Measurements from ENCODE around the gene RERE.

RERE gene

DNA sequence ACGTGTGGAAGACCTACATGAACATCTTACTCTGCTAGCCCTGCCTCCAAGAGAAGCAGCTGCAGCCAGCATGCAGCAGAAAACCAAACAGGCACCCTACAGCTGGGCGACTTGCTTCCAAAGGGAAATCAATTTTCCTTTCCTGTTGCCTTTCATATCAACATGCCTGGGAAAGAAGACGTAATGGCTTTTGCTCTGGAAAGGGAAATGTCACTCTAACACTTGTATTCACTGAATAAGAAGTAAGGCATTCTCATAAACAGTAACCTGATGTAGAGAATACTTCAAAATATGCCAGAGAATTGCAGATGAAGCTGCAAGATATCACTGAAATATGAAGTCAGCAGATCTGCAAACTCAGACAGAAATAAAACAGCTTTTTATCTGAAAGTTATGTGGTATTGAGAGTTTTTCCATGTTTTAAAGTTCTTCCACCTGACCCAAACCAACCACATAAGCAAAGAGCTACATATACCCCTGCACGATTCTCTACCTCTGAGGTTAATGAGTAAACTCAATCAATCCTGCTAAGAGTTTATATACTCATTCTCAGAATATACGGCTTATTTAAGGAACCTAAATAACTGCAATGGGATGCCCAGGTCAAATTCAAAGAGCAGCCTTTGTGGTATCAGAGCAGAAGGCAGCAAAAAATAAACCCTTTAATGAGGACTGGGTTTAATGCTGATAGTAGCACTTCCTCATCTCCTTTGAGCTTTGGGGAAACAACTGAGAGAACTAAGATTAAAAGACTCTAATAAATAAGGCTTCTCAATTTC, 150.9 kb downstream of the RERE start:
- no peak for DNase-seq (ENCODE audit: low read depth in 2 of 2)

DNA sequence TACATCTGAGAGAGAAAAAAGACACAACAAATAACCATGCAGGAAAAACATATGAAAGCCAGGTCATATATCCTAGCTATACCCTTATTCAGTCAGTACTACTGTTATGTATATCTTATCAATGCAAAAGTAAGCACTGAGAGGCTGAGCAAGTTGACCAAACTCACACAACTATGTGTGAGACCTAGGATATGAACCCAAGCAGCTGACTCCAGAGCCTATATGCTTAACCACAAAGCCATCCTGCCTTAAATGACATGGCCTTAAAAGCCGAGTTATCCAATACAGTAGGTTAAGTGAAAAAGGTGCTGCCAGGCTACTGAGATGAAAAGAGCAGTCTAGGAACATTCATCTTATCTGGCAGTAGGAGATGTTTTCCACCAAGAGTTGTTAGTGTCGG, 151.6 kb downstream of the RERE start:
- no peak for DNase-seq (ENCODE audit: low read depth in 2 of 2)

DNA sequence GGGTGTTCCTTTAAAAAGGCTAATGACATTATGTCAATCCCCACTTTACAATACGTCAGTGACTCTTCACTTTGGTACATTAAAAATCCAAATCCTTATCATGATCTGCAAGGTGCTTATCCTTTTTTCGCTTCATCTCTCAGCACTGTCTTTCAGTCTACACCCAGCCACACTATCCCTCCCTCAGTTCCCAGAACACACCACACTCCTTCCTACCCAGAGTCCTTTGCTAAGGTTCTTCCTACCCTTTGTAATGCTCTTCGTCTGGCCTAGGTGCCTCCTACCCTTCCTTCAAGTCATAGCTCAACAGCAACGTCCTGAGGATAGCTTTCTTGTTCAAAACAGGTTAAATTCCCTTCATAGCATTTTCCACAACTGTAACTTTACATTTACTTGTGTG, 152.6 kb downstream of the RERE start:
- DNase-seq (ENCODE audit: low read depth in 2 of 2): no peak

DNA sequence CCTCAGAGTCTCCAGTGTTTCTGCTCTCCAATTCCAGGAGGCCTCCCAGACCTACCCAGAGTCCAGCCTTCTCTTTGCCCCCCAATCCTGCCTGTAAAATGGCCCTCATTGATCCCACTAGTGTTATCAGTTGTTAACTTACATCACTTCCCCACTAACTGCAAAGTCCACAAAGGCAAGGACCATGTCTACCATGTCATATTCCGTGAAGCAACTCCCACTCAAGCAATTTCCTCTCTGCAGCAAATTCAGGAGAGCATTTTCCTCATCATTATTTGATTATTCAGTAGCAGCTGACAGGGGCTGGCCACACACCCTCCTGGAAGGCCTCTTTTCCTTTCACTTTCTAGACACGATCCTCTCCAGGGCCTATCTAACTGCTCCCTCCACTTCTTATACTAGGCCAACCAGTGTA, 153.5 kb downstream of the RERE start:
- DNase-seq (ENCODE audit: low read depth in 2 of 2): no peak

DNA sequence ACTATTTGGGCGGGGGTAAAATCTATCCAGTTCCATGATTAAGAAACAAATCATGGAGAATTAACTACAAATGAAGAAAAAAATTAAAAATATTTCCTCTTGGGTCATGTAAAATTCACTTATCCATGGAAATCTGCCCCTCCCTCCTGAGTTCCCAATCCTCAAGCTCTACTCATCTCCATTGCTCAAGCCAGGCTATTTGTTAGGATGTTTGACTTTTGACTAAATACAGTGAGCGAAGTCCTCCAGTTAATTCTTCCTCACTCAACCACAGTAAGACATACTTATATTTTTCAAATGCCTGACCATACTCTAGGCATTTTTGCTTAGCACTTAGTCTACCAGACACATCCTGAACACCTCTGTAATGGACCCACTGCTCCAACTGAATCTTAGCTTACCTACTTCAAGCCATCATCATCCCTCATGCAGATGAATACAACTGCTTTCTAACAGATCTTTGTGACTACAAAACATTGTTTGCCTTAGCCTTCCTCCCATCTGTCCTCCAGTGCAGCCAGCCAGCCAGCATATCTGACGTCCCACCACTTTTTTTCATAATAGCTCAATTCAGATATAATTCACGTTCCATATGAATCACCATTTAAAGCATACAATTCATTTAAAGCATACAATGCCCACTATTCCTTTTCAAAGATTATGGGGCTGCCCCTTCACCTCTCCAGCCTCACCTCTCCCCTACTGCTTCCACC, 154.2 kb downstream of the RERE start:
- DNase-seq (ENCODE audit: low read depth in 2 of 2): no peak

DNA sequence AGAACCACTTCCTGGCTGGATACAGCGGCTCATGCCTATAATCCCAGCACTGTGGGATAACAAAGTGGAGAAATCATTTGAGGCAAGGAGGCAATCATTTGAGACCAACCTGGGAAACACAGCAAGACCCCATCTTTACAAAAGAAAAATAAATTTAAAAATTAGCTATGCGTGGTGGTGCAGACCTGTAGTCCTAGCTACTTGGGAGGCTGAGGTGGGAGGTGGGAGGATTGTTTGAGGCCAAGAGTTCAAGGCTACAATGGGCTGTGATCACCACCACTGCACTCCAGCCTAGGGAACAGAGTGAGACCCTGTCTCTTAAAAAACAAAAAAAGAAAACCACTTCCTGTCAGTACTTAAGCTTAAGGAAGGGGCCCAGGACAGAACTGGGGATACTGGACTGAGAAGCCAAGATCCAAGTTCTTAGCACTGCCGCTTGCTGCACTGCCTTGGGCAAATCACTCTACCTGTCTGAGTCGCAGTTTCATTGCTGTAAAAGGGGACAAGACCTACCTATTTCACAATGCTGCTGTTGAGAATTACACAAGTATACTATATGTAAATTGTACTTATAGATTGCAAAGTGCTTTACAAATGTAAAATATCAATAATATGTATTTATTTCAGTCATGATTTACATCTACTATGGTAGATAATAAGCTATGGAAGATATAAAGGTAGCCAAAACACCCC, 154.9 kb downstream of the RERE start:
- no peak for DNase-seq (ENCODE audit: low read depth in 2 of 2)

DNA sequence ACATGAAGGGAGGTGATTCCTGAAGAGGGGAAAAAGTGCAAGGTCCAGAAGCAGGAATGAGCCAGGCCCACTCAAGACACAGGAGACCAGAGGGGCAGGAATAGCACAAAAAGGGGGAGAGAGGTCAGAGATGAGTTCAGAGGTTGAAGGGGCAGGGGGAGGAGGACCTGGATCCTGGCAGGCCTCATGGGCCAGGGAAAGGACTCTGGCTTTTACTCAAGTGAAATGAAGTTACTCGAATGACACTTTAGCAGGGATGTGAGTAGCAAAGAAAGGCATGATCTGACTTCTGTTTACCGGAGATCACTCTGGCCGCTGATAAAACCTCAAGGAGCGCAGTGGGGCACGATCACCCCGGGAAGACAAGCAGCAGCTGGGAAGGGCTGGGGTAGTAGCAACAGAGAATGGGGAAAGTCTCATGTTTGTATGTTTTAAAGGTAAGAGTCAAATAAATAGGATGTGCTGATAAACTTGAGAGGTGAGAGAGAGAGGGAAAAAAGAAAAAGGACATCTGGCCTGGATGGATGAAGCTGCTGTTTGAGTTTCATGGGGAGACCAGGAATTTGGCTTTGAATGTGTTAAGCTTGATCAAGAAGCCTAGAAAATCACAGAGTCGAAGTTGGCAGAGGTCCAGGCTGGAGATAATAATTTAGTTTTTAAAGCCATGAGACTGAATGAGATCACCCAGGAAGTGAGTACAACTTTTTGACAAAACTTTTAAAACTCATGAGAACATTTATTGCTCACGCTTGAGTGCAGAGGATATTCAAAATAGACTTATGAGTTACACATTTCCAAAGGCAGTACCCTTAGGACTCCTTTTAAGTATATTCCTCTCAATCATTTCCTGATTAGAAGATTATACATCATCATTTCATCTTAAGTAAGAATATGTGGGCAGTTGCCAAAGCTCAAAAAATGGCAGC, 156.0 kb downstream of the RERE start:
- no peak for DNase-seq (ENCODE audit: low read depth in 2 of 2)

DNA sequence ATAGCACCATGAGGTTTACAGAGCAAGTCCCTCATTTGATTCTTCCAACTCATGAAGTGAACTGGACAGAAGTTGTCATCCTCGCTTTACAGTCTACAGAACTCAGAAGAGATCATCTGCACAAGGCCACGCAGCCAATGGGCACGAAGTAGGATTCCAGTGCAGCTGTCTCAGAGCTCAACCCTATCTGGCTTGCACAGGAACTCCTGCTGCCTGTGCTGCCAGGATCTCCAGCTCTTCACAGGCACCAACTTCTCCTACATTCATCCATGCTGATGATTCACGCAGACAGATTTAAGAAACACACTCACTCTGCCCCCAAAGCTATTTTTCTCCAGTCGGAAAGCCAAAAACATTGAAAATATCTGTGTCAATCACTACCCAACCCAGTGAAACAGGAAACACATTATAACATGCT, 157.0 kb downstream of the RERE start:
- no peak for DNase-seq (ENCODE audit: low read depth in 2 of 2)

DNA sequence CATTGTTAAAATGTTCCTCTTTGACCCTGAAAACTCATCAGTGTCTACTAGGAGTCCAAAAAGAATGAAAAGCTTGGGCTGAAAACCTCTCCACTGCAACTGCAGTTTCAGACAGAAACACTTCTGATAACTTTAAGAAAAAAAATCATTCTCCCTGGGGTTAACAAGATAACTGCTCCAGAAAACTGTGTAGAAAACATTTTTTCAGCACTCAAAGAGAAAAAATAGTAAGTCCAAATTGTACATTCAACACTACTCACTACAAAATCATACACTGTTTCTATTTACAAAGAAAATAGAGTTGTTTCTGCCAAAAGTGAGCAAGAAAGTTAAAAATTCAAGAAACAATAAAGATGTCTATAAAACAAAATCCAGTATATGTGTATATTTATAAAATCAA, 157.8 kb downstream of the RERE start:
- no peak for DNase-seq (ENCODE audit: low read depth in 2 of 2)

DNA sequence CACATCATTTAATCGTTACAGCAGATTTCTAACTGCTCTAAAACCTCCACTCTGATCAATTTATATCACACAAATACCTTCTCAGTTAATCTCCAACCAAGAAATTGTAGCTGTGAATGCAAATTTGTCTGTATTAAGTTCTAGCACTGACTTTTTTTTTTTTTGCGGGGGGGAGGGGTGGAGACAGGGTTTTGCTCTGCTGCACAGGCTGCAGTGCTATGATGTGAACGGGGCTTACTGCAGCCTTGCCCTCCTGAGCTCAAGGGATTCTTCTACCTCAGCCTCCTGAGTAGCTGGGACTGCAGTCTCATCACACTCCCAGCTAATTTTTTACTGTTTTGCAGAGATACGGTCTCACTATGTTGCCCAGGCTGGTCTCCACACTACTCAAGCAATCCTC, 163.6 kb downstream of the RERE start:
- no peak for DNase-seq (ENCODE audit: low read depth in 2 of 2)

DNA sequence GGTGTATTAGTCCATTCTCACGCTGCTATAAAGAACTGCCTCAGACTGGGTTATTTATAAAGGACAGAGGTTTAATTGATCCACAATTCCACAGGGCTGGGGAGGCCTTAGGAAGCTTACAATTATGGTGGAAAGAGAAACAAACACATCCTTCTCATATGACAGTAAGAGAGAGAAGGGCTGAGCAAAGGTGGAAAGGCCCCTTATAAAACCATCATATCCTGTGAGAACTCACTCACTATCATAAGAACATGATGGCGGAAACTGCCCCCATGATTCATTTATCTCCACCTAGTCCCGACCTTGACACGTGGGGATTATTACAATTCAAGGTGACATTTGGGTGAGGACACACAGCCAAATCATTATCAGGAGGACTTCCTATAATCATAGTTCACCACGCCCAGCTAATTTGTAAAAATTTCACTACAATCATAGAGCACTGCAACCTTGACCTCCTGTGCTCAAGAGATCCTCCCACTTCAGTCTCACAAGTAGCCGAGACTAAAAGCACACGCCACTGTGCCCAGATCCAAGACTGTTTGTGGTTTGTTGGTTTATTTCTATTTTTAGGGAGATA, 164.9 kb downstream of the RERE start:
- DNase-seq (ENCODE audit: low read depth in 2 of 2): no peak

DNA sequence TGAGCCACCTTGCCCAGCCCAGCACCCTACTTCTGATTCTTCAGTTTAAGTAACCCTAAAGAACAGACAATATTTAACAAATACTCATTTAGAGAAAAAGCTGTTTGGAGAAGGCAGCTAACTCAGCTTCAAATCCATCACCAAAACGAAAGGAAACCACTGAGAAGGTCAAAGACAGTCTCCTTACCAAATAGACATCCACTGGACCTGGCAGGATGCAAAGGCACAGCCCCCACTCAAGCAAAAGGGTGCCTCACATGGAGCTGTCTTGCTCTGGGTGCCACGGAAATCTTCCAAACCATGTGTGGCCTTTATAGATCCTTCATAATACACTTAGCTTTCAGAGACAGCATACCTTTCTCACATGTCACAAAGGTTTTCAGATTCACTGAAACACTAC, 165.5 kb downstream of the RERE start:
- no peak for DNase-seq (ENCODE audit: low read depth in 2 of 2)

DNA sequence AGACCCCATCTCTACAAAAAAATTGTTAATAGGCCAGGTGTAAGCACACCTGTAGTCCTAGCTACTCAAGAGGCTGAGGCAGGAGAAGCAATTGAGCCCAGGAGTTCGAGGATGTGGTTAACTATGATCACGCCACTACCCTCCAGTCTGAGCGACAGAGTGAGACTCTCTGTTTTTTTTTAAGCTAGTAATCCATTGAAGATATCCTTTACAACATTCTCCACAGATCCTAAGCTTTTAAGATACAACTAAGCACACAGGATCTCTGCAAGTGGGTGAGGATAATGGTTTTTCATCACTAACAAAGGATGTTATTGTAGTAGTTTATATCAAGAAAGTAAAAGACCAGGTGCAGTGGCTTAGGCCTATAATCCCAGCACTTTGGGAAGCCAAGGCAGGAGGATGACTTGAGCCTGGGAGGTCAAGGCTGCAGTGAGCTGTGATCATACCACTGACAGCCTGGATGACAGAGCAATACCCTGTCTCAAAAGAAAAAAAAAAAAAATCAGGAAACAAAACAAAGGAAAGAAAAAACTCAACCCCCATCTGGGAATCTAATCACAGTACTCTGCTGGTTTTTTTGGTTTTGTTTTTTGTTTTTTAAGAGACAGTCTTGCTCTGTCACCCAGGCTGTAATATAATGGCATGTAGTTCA, 166.1 kb downstream of the RERE start:
- DNase-seq (ENCODE audit: low read depth in 2 of 2): no peak

DNA sequence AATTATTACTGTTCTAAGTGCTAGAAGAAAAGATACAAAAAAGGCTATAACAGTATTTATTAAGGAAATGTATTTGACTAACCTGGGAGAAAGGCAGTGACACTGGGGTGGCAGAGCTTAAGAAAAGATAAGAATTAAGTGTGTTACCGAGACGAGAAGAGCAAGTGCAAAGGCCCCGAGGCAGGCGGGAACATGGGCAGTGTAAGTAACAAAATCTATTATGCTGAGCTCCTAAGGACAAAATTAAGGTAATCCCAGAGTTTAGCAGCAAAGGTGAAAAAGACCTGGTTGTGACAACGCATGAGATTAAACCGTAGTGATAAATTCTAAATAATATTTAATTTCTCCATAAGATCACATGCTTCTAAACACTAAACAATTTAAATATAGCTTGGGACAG, 167.6 kb downstream of the RERE start:
- DNase-seq (ENCODE audit: low read depth in 2 of 2): no peak

DNA sequence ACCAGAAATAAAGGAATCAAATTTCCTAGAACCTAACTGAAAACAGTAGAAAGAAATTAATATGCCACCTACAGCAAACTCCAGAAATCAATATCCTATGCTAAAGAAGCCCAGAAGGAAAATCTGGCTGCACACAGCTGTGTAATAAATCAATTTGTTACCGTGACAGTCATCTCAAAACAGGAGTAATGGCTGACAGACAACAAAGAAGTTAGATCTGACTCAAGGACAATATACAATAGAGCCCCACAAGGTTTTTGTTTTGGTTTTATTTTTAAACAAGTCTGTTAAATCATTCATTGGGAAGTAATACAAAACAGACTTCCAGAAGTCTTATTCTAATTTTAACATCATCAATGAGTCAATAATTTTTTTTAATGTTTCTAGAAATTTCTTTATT, 168.4 kb downstream of the RERE start:
- no peak for DNase-seq (ENCODE audit: low read depth in 2 of 2)

DNA sequence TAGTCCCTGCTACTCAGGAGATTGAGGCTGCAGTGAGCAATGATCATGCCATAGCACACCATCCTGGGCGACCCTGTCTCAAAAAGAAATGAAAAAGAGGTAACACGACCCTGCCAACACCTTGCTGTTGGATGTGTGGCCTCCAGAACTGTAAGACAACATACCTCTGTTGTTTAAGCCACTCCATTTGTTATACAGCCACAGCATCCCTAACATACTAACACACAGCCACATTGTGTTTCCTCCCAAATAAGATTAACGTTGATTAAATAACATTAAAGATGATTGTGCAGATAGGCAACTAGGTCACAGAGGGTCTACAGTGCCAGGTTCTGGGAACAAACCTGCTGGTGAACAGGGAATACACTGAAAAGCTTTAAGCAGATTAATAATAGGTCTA, 170.4 kb downstream of the RERE start:
- DNase-seq (ENCODE audit: low read depth in 2 of 2): no peak

DNA sequence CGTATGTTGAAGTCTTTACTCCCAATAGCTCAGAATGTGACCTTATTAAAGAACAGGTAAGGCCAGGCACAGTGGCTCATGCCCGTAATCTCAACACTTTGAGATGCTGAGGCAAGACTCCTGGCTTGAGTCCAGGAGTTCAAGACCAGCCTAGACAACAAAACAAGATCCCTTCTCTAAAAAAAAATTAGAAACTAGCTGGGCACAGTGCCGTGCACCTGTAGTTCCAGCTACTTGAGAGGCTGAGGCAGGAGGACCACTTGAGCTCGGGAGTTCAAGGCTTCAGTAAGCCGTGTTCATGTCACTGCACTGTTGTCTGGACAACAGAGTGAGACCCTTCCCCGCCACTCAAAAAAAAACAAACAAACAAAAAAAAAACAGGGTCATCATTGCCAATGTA, 171.3 kb downstream of the RERE start:
- no peak for DNase-seq (ENCODE audit: low read depth in 2 of 2)

DNA sequence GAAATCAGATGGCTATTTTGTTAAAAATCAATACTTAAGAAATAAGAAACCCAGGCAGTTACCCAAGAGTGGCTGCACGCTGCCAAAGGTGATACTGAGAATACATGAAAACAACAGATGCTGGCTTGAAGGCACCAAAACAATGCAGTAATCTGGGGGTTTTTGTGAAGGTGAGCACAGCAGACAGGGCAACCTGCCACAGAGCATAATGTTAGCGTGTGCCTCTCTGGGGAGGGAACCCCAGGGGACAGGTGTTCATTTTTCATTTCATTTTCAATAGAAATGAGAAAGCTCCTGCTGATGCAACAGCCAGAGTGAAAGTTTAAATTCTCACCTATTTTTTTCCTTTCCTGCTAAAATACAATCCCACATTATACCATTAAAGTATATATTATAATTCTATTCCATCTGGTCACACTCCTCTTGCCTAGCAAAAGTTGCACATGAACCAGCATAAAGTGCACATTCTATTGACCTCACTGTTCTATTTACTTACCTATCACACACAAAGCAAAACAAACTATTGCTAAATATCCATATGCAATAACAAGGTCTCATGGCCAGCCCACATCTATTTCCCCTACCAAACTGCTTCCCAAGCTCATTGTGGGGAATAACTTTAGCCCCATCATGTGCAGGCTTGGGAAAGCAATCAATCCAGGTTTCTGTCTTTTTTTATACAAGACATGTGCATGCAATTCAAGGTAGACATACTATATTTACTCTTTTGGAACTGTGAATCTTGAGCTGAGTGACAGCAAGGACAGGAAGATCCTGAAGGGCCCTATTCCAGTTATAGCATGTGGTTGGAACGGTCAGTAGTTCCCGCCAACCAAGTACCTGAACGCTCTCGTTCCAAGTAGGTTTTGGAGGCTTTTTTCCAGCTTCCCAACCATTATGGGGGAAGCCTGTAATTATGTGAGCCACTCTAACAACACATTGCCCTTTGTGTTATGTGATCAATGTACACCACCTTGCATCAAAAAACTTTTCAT, 173.6 kb downstream of the RERE start:
- DNase-seq (ENCODE audit: low read depth in 2 of 2): no peak

DNA sequence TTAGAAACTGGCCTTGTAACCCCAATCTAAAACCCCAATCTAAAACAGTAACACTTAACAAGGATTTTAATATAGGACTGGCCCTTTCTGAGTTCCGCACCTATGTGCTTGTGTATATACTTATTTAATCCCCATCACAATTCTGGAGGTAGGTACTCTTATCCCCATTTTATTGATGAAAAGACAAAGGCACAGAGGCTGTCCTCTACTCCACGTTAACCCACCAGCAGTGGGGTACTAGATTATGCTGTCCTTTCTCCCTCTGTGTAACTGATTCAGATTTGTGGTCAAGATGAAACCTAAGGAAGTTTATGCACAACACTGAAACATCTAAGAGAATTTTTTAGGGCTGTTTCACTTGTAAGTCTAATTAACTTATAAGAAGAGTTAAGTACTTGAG, 175.3 kb downstream of the RERE start:
- DNase-seq (ENCODE audit: low read depth in 2 of 2): no peak
